Myocyte (in vitro differentiated cells): ENCODE results near the gene FPR3. TPM values are rescaled to one million over a fixed set of nuclear protein-coding genes. Genes with fewer than 3 reads are reported as not detected.

ENCODE experiments used
- total RNA-seq: library from RNA; depleted of rRNA; stranded (reverse); fragments of >200 nt; gene quantifications from 2 replicates; pipeline ENCODE4 v1.2.3, GENCODE V29; 2014

Gene FPR3
- total RNA-seq, 1 donor from 2014 or later = not detected

Other genes with a start within 250 kb of the FPR3 start
- gene ZNF175, start 223.9 kb upstream of the FPR3 start, total RNA-seq = 4.5 and 5.0 TPM in 2 replicates
- gene SIGLEC5, start 164.8 kb upstream of the FPR3 start, total RNA-seq = not detected in 2 replicates
- not detected in 2 replicates for gene SIGLEC14, start 148.3 kb upstream of the FPR3 start, total RNA-seq
- gene SPACA6, start 101.8 kb upstream of the FPR3 start, total RNA-seq = 5.2 and 8.0 TPM in 2 replicates
- gene HAS1, start 71.2 kb upstream of the FPR3 start, total RNA-seq = 0.57 and 0.70 TPM in 2 replicates
- 0.05 and 0.16 TPM in 2 replicates for gene FPR1, start 43.3 kb upstream of the FPR3 start, total RNA-seq
- not detected in 2 replicates for gene FPR2, start 34.0 kb upstream of the FPR3 start, total RNA-seq
- gene ZNF577, start 92.8 kb downstream of the FPR3 start, total RNA-seq = 7.5 and 8.4 TPM in 2 replicates
- gene ZNF649, start 109.9 kb downstream of the FPR3 start, total RNA-seq = 8.3 and 11.0 TPM in 2 replicates
- 4.9 and 5.0 TPM in 2 replicates for gene ZNF613, start 132.3 kb downstream of the FPR3 start, total RNA-seq
- gene ZNF350, start 191.7 kb downstream of the FPR3 start, total RNA-seq = 6.8 and 7.1 TPM in 2 replicates
- gene ZNF615, start 213.1 kb downstream of the FPR3 start, total RNA-seq = 10.4 and 21.1 TPM in 2 replicates
- 14.0 and 14.5 TPM in 2 replicates for gene ZNF614, start 233.2 kb downstream of the FPR3 start, total RNA-seq